WTC11 (cell line): ENCODE measurements around the gene UNCX. TPM values are rescaled to one million over a fixed set of nuclear protein-coding genes. Genes with fewer than 3 reads are reported as not detected.

Experiments
- ATAC-seq: fragments of 200-7000 bp; cut with Tn5 transposase; 2 replicates; pipeline ENCODE4 v1.10.0; 2021; ENCODE audit warnings: mild to moderate bottlenecking, moderate library complexity
- CTCF ChIA-PET: fragments of 300-600 bp; sonication (Branson Sonifier 250); formaldehyde crosslinking; loops from one replicate; lab custom pipeline; 2021; ENCODE audit warnings: antibody characterized with exemption; lab: Charles Lee
- POLR2A ChIA-PET: fragments of 350-600 bp; sonication (Branson Sonifier 250); formaldehyde crosslinking; loops from one replicate; lab custom pipeline; 2021; ENCODE audit warnings: antibody characterized with exemption; lab: Charles Lee
- DNase-seq: peaks from one replicate; pipeline ENCODE4 v3.0.0; 2021; ENCODE audit warnings: low spot score
- H3K27ac Mint-ChIP-seq: 2 replicates; pipeline ENCODE4 v1.8.0; 2021; ENCODE audit warnings: mixed read lengths
- H3K27me3 Mint-ChIP-seq: 2 replicates; pipeline ENCODE4 v1.8.0; 2021; ENCODE audit warnings: low read depth, mild to moderate bottlenecking, moderate library complexity, mixed read lengths
- H3K36me3 Mint-ChIP-seq: 2 replicates; pipeline ENCODE4 v1.8.0; 2021; ENCODE audit warnings: mixed read lengths
- H3K4me1 Mint-ChIP-seq: 2 replicates; pipeline ENCODE4 v1.8.0; 2022; ENCODE audit warnings: mixed read lengths
- H3K4me3 Mint-ChIP-seq: 2 replicates; pipeline ENCODE4 v1.8.0; 2021; ENCODE audit warnings: mild to moderate bottlenecking, moderate library complexity, mixed read lengths
- H3K9me3 Mint-ChIP-seq: 2 replicates; pipeline ENCODE4 v1.8.0; 2021; ENCODE audit warnings: mixed read lengths
- E2F1 ChIP-seq: sonication (generic); formaldehyde crosslinking; IDR thresholded peaks from 2 replicates; pipeline ENCODE4 v1.8.0; 2022; ENCODE audit warnings: mild to moderate bottlenecking, missing genetic modification reagents
- E2F5 ChIP-seq: sonication (generic); formaldehyde crosslinking; IDR thresholded peaks from 2 replicates; pipeline ENCODE4 v1.8.1; 2022; ENCODE audit warnings: mild to moderate bottlenecking, moderate library complexity, missing genetic modification reagents
- FOXP4 ChIP-seq: sonication (generic); formaldehyde crosslinking; IDR thresholded peaks from 2 replicates; pipeline ENCODE4 v1.8.0; 2022; ENCODE audit warnings: mild to moderate bottlenecking, missing genetic modification reagents
- GTF2I ChIP-seq: fragments of 250-450 bp; sonication (Bioruptor Pico); conservative IDR thresholded peaks from 2 replicates; pipeline ENCODE4 v1.4.0; 2021; ENCODE audit warnings: mild to moderate bottlenecking
- KAT7 ChIP-seq: sonication (generic); formaldehyde crosslinking; IDR thresholded peaks from 2 replicates; pipeline ENCODE4 v1.8.1; 2023; ENCODE audit warnings: missing genetic modification reagents, mild to moderate bottlenecking, borderline replicate concordance
- MAX ChIP-seq: sonication (generic); formaldehyde crosslinking; IDR thresholded peaks from 2 replicates; pipeline ENCODE4 v1.8.0; 2022; ENCODE audit warnings: mild to moderate bottlenecking, missing genetic modification reagents
- NFYB ChIP-seq: sonication (generic); formaldehyde crosslinking; conservative IDR thresholded peaks from 2 replicates; pipeline ENCODE4 v1.8.0; 2022; ENCODE audit warnings: low read depth, missing genetic modification reagents
- NR3C1 ChIP-seq: sonication (generic); formaldehyde crosslinking; conservative IDR thresholded peaks from 2 replicates; pipeline ENCODE4 v1.8.1; 2023; ENCODE audit warnings: low read depth, mild to moderate bottlenecking, missing genetic modification reagents
- TP53 ChIP-seq: sonication (generic); formaldehyde crosslinking; IDR thresholded peaks from 2 replicates; pipeline ENCODE4 v1.8.1; 2023; ENCODE audit warnings: mild to moderate bottlenecking, missing genetic modification reagents
- ZNF281 ChIP-seq: sonication (generic); formaldehyde crosslinking; IDR thresholded peaks from 2 replicates; pipeline ENCODE4 v1.8.0; 2023; ENCODE audit warnings: mild to moderate bottlenecking, missing genetic modification reagents
- ZNF532 ChIP-seq: fragments of 250-450 bp; sonication (Bioruptor Pico); IDR thresholded peaks from 2 replicates; pipeline ENCODE4 v1.9.0; 2021; ENCODE audit warnings: mild to moderate bottlenecking, borderline replicate concordance
- total RNA-seq: library from RNA; stranded (reverse); gene quantifications from 3 replicates; pipeline ENCODE4 v1.2.3, GENCODE V29; 2021

Gene UNCX
- total RNA-seq, 1 experiment from 2014 or later: not detected

- TF ChIP-seq ZNF532 (CRISPR knock-in tag) (no peak), FOXP4 (CRISPR knock-in tag) (no peak), KAT7 (CRISPR knock-in tag) (no peak)
These were observed 21.1 kb downstream of the UNCX start (continued) for GRCh38 chr7:1253681-1254181.

GRCh38 chr7:1254281-1255079, 21.8 kb downstream of the UNCX start:
- 0 out of 2 replicates have a peak, but pooled peaks have one; percentile 9 for TF ChIP-seq NFYB (CRISPR knock-in tag)
- TF ChIP-seq TP53: no peak
- no peak for TF ChIP-seq ZNF281 (CRISPR knock-in tag)
- no peak for TF ChIP-seq GTF2I (CRISPR knock-in tag)
- Mint-ChIP-seq H3K36me3 (no peaks in the 10 kb centered on the region), H3K4me3 (no peak overlapping the region), H3K4me1 (no peaks in the 10 kb centered on the region), H3K27me3 (peaks cover 21% of the 10 kb centered on the region), H3K9me3 (no peaks in the 10 kb centered on the region), H3K27ac (no peak overlapping the region)
- DNase-seq (no peak), ATAC-seq (no peak)
- ChIA-PET POLR2A (interaction anchor here (0.5 kb wide), 1 partner anchor 73 kb away, joined by 3 read pairs; no protein-coding TSS in a partner anchor), CTCF (interaction anchor here (0.9 to 2.4 kb wide), 3 partner anchors 28 to 158 kb away, joined by 3 to 8 read pairs (median 3); no protein-coding TSS in a partner anchor)

- POLR2A ChIA-PET: interaction anchor here (0.5 kb wide), 1 partner anchor 72 kb away, joined by 3 read pairs; no protein-coding TSS in a partner anchor
- ATAC-seq: peak; percentile 70
- Mint-ChIP-seq H3K27ac (no peak overlapping the region), H3K4me1 (no peaks in the 10 kb centered on the region), H3K9me3 (no peaks in the 10 kb centered on the region), H3K4me3 (no peak overlapping the region), H3K36me3 (no peaks in the 10 kb centered on the region), H3K27me3 (peaks cover 14% of the 10 kb centered on the region)
- CTCF ChIA-PET: interaction anchor here (0.9 to 2.4 kb wide), 3 partner anchors 29 to 157 kb away, joined by 3 to 8 read pairs (median 3); no protein-coding TSS in a partner anchor
- no peak for DNase-seq
- no peak for TF ChIP-seq E2F5 (CRISPR knock-in tag)
- TF ChIP-seq E2F1: no peak
- no peak for TF ChIP-seq NR3C1 (CRISPR knock-in tag)
- TF ChIP-seq MAX (CRISPR knock-in tag): no peak
These were observed 22.6 kb downstream of the UNCX start for GRCh38 chr7:1255080-1255816.
